Smooth muscle cell (in vitro differentiated cells): ENCODE data around the gene BATF2. TPM values are rescaled to one million over a fixed set of nuclear protein-coding genes. Genes with fewer than 3 reads are reported as not detected.

ENCODE experiments used
- DNase-seq: peaks from one replicate; lab custom pipeline; 2025; ENCODE audit not compliant: unreplicated experiment; lab: John Stamatoyannopoulos, UW
- H2AFZ ChIP-seq: fragments of 200-600 bp; sonication (generic); 2 replicates; pipeline ENCODE4 v1.6.0; 2016; ENCODE audit warnings: antibody characterized with exemption, low read depth, mild to moderate bottlenecking
- H3F3A ChIP-seq: fragments of 200-600 bp; sonication (generic); 2 replicates; pipeline ENCODE4 v1.6.0; 2017; ENCODE audit warnings: antibody characterized with exemption, low read depth
- H3K27ac ChIP-seq: fragments of 200-600 bp; sonication (generic); 2 replicates; pipeline ENCODE4 v1.5.1; 2016; ENCODE audit warnings: low read depth, mild to moderate bottlenecking
- H3K27me3 ChIP-seq: fragments of 200-600 bp; sonication (generic); 2 replicates; pipeline ENCODE4 v1.6.1; 2016; ENCODE audit warnings: low read depth, mild to moderate bottlenecking
- H3K36me3 ChIP-seq: fragments of 200-600 bp; sonication (generic); 2 replicates; pipeline ENCODE4 v1.5.1; 2016; ENCODE audit warnings: low read depth
- H3K4me1 ChIP-seq: fragments of 200-600 bp; sonication (generic); 2 replicates; pipeline ENCODE4 v1.5.1; 2016; ENCODE audit warnings: low read depth
- H3K4me2 ChIP-seq: fragments of 200-600 bp; sonication (generic); 2 replicates; pipeline ENCODE4 v1.6.0; 2016; ENCODE audit warnings: mild to moderate bottlenecking
- H3K4me3 ChIP-seq: fragments of 200-600 bp; sonication (generic); 2 replicates; pipeline ENCODE4 v1.5.1; 2016; ENCODE audit warnings: mild to moderate bottlenecking
- H3K79me2 ChIP-seq: fragments of 200-600 bp; sonication (generic); 2 replicates; pipeline ENCODE4 v1.6.0; 2016; ENCODE audit warnings: low read depth, mild to moderate bottlenecking
- H3K9ac ChIP-seq: fragments of 200-600 bp; sonication (generic); 2 replicates; pipeline ENCODE4 v1.6.0; 2016; ENCODE audit warnings: low read depth
- H3K9me3 ChIP-seq: fragments of 200-600 bp; sonication (generic); replicated peaks from 2 replicates; pipeline ENCODE4 v1.5.1; 2016; ENCODE audit warnings: low read depth
- H4K20me1 ChIP-seq: fragments of 200-600 bp; sonication (generic); 2 replicates; pipeline ENCODE4 v1.6.0; 2016; ENCODE audit warnings: low read depth
- CTCF ChIP-seq: fragments of 200-600 bp; sonication (generic); IDR thresholded peaks from 2 replicates; pipeline ENCODE4 v1.5.1; 2017; ENCODE audit warnings: borderline replicate concordance, mild to moderate bottlenecking, antibody characterized with exemption; ENCODE audit not compliant: insufficient read depth, poor library complexity, severe bottlenecking
- WGBS: methylation state at CpG from one replicate; pipeline ENCODE4 v1.1.7; 2016; ENCODE audit warnings: low lambda C conversion rate; 5-methylcytosine and 5-hydroxymethylcytosine counted together
- polyA plus RNA-seq: library from polyadenylated mRNA; unstranded; fragments of >200 nt; fragmentation: Nextera tagmentation; extraction: Ambion mirVana; gene quantifications from 2 replicates; pipeline ENCODE4 v1.2.1, GENCODE V29; 2016
- total RNA-seq: library from RNA; depleted of rRNA; stranded (reverse); fragments of >200 nt; gene quantifications from 2 replicates; pipeline ENCODE4 v1.2.3, GENCODE V29; 2014

The BATF2 gene
- total RNA-seq, result not detected in 2 replicates
- 0.41 TPM in 1 of 2 replicates, not detected in the other for polyA plus RNA-seq

GRCh38 chr11:64996710-64997380 lies at the start of gene BATF2:
Gene BATF2 (minus strand): TSS chr11:64996971. CDS start chr11:64996914, 57 bp downstream.
- no peaks in the 10 kb centered on the region for H3K27me3 ChIP-seq
- no peaks in the 10 kb centered on the region for H3F3A ChIP-seq
- 39% methylated on average over 9 of the region's 9 CpGs for WGBS
- H2AFZ ChIP-seq, result peak within 1 kb of the TSS; percentile 24
- H3K9ac ChIP-seq, result no peak within 1 kb of the TSS
- peak within 1 kb of the TSS; percentile 51 for H3K4me2 ChIP-seq
- peaks cover 8% of the 10 kb centered on the region for H3K4me1 ChIP-seq
- H3K36me3 ChIP-seq, result no peaks in the 10 kb centered on the region
- H3K4me3 ChIP-seq, result no peak within 1 kb of the TSS
- H3K27ac ChIP-seq, result no peak within 1 kb of the TSS
- no peaks in the 10 kb centered on the region for H3K9me3 ChIP-seq
- H4K20me1 ChIP-seq, result no peaks in the 10 kb centered on the region
- peak; percentile 15 for DNase-seq
- TF ChIP-seq CTCF, result no peak
- no peaks in the 10 kb centered on the region for H3K79me2 ChIP-seq

GRCh38 chr11:65045728-65046127 lies 49.0 kb upstream of the BATF2 start:
- no peaks in the 10 kb centered on the region for H3F3A ChIP-seq
- WGBS, result 93% methylated on average over 7 of the region's 7 CpGs
- H3K9ac ChIP-seq, result no peak overlapping the region

GRCh38 chr11:65045061-65045460 lies 48.3 kb upstream of the BATF2 start:
- no peak overlapping the region for H3K4me3 ChIP-seq
- H3K9ac ChIP-seq, result no peak overlapping the region
- no peaks in the 10 kb centered on the region for H3K4me1 ChIP-seq
- no peaks in the 10 kb centered on the region for H3K9me3 ChIP-seq
- H3F3A ChIP-seq, result peaks cover 4% of the 10 kb centered on the region
- no peaks in the 10 kb centered on the region for H4K20me1 ChIP-seq
- H3K36me3 ChIP-seq, result no peaks in the 10 kb centered on the region
- WGBS, result 93% methylated on average over 5 of the region's 5 CpGs
- H3K27me3 ChIP-seq, result no peaks in the 10 kb centered on the region
- no peak for TF ChIP-seq CTCF
- DNase-seq, result no peak
- no peak overlapping the region for H3K4me2 ChIP-seq
- no peak overlapping the region for H2AFZ ChIP-seq
- no peak overlapping the region for H3K27ac ChIP-seq
- peaks cover 5% of the 10 kb centered on the region for H3K79me2 ChIP-seq

More at GRCh38 chr11:65045728-65046127, 49.0 kb upstream of the BATF2 start:
- H3K4me3 ChIP-seq, result no peak overlapping the region
- peaks cover 5% of the 10 kb centered on the region for H3K79me2 ChIP-seq
- TF ChIP-seq CTCF, result no peak
- H4K20me1 ChIP-seq, result no peaks in the 10 kb centered on the region
- no peaks in the 10 kb centered on the region for H3K9me3 ChIP-seq
- no peak overlapping the region for H3K27ac ChIP-seq
- no peaks in the 10 kb centered on the region for H3K4me1 ChIP-seq
- DNase-seq, result no peak
- H3K27me3 ChIP-seq, result no peaks in the 10 kb centered on the region
- H2AFZ ChIP-seq, result no peak overlapping the region
- no peaks in the 10 kb centered on the region for H3K36me3 ChIP-seq
- no peak overlapping the region for H3K4me2 ChIP-seq
